ENCODE measurements around the gene OCLN. TPM values are rescaled to one million over a fixed set of nuclear protein-coding genes. Genes with fewer than 3 reads are reported as not detected.

OCLN gene
- total RNA-seq, 1 experiment from 2014 or later = 56.7 TPM

- ATAC-seq (peak; percentile 37), DNase-seq (ENCODE audit: low read depth, low spot score) (no peak)
- intact Hi-C loops (cut with micrococcal nuclease) = no loop called here
- H3K36me3 ChIP-seq (ENCODE audit: control insufficient read depth in 1 of 2, insufficient read depth in 2 of 2, low read length in 2 of 2) = no peaks in the 10 kb centered on the region
- peak overlapping the region in 1 of 2 experiments; percentile 14; a peak in 1 of 4 replicates for H3K4me3 ChIP-seq (replicated peaks in 1 of 2; ENCODE audit: low read depth in 1 of 2, low read length in 2 of 2)
- H3K27ac ChIP-seq (ENCODE audit: low read depth, low read length) = peak overlapping the region; percentile 60
- H4K20me1 ChIP-seq (ENCODE audit: insufficient read depth) = no peaks in the 10 kb centered on the region; the same call in 1 of the 2 replicates
- H3K9ac ChIP-seq (ENCODE audit: low read length) = peak overlapping the region; percentile 9
- H3K9me2 ChIP-seq (ENCODE audit: insufficient read depth) = no peaks in the 10 kb centered on the region
- CTCF ChIA-PET = no interaction called here
- H3K79me2 ChIP-seq (ENCODE audit: insufficient read depth, low read length) = peaks cover 37% of the 10 kb centered on the region
- H3K9me3 ChIP-seq (ENCODE audit: control insufficient read depth in 1 of 2, insufficient read depth in 1 of 2, low read depth in 1 of 2, low read length in 2 of 2) = no peaks in the 10 kb centered on the region
- POLR2A ChIA-PET = interaction anchor here (0.6 to 1.0 kb wide), 2 partner anchors 10 to 15 kb away, joined by 3 to 5 read pairs; no protein-coding TSS in a partner anchor
- H2AFZ ChIP-seq (ENCODE audit: low read depth, low read length, poor library complexity, severe bottlenecking) = no peak overlapping the region
- RAD21 ChIA-PET (ENCODE audit: low non-redundant PET in 1 of 2, low total read pairs in 2 of 2, uncharacterized antibody in 2 of 2, unreplicated experiment in 2 of 2) = no interaction called here
- H3K4me1 ChIP-seq (ENCODE audit: control insufficient read depth in 1 of 2, insufficient read depth in 2 of 2, low read length in 2 of 2) = peaks cover 53 to 56% of the 10 kb centered on the region in 2 experiments
- BruUV-seq (replicated peaks) = no TSS peak
- TF ChIP-seq SRF (IDR thresholded peaks at IDR 0.05; ENCODE audit: low read depth) = 0 out of 2 replicates have a peak, but pooled peaks have one; percentile 11
- peak; percentile 65 for TF ChIP-seq SP1 (IDR thresholded peaks at IDR 0.05; ENCODE audit: low read depth)
- peak; percentile 59 for TF ChIP-seq CEBPB (IDR thresholded peaks at IDR 0.05; ENCODE audit: low read depth)
- peak; percentile 44; the same call in 1 of the 2 replicates for TF ChIP-seq SIN3A (IDR thresholded peaks at IDR 0.05; ENCODE audit: low read depth)
- TF ChIP-seq TCF7L2 (IDR thresholded peaks at IDR 0.05; ENCODE audit: borderline replicate concordance, extremely low read depth, insufficient read depth, insufficient read length) = no peak
- TF ChIP-seq, protein P1, sequence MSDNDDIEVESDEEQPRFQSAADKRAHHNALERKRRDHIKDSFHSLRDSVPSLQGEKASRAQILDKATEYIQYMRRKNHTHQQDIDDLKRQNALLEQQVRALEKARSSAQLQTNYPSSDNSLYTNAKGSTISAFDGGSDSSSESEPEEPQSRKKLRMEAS (IDR thresholded peaks at IDR 0.05) = peak; percentile 43
- peak; percentile 49; the same call in 1 of the 2 replicates for TF ChIP-seq CBX3 (IDR thresholded peaks at IDR 0.05; ENCODE audit: low read depth)
- peak; percentile 36; the same call in 1 of the 2 replicates for TF ChIP-seq JUND (IDR thresholded peaks at IDR 0.05)
- TF ChIP-seq, protein P2, sequence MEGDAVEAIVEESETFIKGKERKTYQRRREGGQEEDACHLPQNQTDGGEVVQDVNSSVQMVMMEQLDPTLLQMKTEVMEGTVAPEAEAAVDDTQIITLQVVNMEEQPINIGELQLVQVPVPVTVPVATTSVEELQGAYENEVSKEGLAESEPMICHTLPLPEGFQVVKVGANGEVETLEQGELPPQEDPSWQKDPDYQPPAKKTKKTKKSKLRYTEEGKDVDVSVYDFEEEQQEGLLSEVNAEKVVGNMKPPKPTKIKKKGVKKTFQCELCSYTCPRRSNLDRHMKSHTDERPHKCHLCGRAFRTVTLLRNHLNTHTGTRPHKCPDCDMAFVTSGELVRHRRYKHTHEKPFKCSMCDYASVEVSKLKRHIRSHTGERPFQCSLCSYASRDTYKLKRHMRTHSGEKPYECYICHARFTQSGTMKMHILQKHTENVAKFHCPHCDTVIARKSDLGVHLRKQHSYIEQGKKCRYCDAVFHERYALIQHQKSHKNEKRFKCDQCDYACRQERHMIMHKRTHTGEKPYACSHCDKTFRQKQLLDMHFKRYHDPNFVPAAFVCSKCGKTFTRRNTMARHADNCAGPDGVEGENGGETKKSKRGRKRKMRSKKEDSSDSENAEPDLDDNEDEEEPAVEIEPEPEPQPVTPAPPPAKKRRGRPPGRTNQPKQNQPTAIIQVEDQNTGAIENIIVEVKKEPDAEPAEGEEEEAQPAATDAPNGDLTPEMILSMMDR (IDR thresholded peaks at IDR 0.05 in 2 of 3, conservative IDR thresholded peaks at IDR 0.05 in 1 of 3; ENCODE audit: borderline replicate concordance in 1 of 3, insufficient read depth in 1 of 3, low read depth in 2 of 3, low read length in 2 of 3) = no peak
- TF ChIP-seq, protein P3, sequence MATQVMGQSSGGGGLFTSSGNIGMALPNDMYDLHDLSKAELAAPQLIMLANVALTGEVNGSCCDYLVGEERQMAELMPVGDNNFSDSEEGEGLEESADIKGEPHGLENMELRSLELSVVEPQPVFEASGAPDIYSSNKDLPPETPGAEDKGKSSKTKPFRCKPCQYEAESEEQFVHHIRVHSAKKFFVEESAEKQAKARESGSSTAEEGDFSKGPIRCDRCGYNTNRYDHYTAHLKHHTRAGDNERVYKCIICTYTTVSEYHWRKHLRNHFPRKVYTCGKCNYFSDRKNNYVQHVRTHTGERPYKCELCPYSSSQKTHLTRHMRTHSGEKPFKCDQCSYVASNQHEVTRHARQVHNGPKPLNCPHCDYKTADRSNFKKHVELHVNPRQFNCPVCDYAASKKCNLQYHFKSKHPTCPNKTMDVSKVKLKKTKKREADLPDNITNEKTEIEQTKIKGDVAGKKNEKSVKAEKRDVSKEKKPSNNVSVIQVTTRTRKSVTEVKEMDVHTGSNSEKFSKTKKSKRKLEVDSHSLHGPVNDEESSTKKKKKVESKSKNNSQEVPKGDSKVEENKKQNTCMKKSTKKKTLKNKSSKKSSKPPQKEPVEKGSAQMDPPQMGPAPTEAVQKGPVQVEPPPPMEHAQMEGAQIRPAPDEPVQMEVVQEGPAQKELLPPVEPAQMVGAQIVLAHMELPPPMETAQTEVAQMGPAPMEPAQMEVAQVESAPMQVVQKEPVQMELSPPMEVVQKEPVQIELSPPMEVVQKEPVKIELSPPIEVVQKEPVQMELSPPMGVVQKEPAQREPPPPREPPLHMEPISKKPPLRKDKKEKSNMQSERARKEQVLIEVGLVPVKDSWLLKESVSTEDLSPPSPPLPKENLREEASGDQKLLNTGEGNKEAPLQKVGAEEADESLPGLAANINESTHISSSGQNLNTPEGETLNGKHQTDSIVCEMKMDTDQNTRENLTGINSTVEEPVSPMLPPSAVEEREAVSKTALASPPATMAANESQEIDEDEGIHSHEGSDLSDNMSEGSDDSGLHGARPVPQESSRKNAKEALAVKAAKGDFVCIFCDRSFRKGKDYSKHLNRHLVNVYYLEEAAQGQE (IDR thresholded peaks at IDR 0.05; ENCODE audit: low read depth) = no peak
- TF ChIP-seq EGR1 (IDR thresholded peaks at IDR 0.05; ENCODE audit: low read depth) = peak; percentile 34; the same call in 1 of the 2 replicates
- no peak; the same call in 1 of the 2 replicates for TF ChIP-seq FOSL1 (IDR thresholded peaks at IDR 0.05; ENCODE audit: low read depth)
- no peak for TF ChIP-seq ZNF274 (IDR thresholded peaks at IDR 0.05; ENCODE audit: low read depth, low read length)
- no peaks in the 10 kb centered on the region for H3K27me3 ChIP-seq (ENCODE audit: insufficient read depth, low read length)
- peak overlapping the region; percentile 60 for H3K4me2 ChIP-seq (ENCODE audit: low read length)
These were observed 25.2 kb downstream of the OCLN start for GRCh38 chr5:69517763-69518212.
